ENCODE results near the gene CCDC138.

Gene CCDC138

GRCh38 chr2:108829578-108830310 lies 43.2 kb downstream of the CCDC138 start:
- no peak for DNase-seq

GRCh38 chr2:108833219-108833618 lies 46.6 kb downstream of the CCDC138 start:
- DNase-seq: no peak

- DNase-seq: no peak
Observed at GRCh38 chr2:108834620-108835019, 48.0 kb downstream of the CCDC138 start.

GRCh38 chr2:108835040-108835439 lies 48.5 kb downstream of the CCDC138 start:
- DNase-seq: no peak

GRCh38 chr2:108837198-108837597 lies 50.6 kb downstream of the CCDC138 start:
- DNase-seq: no peak

DNA sequence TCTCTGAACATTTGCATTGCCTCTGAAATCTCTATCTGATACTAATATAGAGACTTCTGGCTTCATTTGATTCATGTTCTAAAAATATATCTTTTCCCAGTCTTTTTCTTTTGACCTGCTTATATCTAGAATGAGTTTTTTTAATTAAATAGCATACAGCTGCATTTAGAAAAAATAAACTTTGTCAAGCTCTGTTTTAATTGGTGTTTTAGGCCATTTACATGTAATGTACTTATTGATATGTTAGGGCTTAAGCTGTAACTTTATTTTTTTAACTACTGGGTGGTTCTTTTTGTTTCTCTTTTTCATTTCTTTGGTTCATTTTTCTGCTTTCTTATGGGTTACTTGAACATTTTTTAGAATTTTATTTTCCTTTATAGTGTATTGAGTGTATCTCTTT lies 54.9 kb downstream of the CCDC138 start:
- DNase-seq: no peak

GRCh38 chr2:108845923-108846322 lies 59.4 kb downstream of the CCDC138 start:
- DNase-seq: no peak

GRCh38 chr2:108847000-108847399 lies 60.4 kb downstream of the CCDC138 start:
- DNase-seq: no peak

DNA sequence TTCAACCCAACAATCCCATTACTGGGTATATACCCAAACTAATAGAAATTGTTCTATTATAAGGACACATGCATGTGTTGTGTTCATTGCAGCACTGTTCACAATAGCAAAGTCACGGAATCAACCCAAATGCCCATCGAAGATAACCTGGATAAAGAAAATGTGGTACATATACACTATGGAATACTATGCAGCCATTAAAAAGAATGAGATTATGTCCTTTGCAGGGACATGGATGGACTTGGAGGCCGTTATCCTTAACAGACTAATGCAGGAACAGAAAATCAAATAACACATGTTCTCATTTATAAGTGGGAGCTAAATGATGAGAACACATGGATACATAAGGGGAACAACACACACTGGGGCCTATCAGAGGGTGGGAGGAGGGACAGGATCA lies 65.8 kb downstream of the CCDC138 start:
- DNase-seq: no peak

DNA sequence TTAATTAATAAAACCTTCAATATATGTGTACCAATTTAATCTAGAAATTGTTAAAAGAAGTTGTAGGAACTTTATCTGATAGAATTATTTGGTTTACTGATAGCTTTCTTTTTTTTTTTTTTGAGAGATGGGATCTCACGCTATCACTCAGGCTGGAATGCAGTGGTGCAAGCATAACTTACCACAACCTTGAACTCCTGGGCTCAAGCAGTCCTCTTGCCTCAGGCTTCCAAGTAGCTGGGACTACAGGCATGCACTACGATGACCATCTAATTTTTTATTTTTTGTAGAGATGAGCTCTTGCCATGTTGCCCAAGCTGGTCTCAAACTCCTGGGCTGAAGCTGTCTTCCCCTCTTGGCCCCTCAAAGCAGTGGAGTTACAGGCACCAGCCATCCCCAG lies 66.8 kb downstream of the CCDC138 start:
- no peak for DNase-seq

DNA sequence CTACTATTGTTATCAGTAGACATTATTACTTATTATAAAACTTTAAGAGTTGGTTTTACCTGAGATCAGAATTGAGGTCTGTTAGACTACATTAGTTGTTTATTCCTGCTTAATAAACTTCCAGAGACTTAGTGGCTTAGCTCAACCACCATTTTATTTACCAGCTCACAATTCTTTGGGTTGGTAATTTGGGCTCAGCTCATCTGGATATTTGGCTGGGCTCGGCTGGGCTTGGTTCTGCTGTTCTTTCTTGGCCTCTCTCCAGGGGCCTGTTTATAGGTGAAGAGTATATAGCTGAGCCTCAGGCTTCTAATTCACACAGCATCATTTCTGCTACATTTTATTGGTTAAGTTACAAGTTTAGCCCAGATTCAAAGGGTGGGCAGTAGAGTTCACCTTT lies 67.9 kb downstream of the CCDC138 start:
- no peak for DNase-seq

GRCh38 chr2:108855194-108855593 lies 68.6 kb downstream of the CCDC138 start:
- no peak for DNase-seq

DNA sequence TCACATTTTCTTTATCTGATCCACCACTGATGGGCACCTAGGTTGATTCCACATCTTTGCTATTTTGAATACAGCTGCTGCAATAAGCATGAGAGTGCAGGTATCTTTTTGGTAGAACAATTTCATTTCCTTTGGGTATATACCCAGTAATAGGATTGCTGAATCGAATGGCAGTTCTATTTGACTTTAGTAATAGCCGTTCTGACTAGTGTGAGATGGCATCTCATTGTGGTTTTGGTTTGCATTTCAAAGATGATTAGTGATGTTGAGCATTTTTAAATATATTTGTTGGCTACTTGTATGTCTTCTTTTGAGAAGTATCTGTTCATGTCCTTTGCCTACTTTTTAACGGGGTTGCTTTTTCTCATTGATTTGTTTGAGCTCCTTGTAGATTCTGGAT lies 72.3 kb downstream of the CCDC138 start:
- DNase-seq: no peak

DNA sequence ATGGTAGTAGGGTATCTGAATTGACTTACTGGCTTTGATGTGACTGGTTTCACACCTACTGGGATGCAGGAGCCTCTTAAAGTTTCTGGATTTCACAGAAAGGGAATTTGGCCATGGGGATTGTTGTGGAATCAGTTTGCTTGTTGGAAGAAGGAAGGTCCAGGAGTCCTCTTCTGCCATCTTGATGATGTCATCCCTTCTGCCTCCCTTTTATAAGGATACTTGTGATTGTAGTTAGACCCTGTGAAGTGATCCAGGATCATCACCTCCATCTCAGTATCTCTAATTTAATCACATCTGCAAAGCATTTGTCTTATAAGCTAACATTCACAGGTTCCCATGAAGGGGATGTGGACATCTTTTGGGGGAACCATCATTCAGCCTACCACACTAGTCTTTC lies 79.5 kb downstream of the CCDC138 start:
- DNase-seq: no peak

GRCh38 chr2:108868911-108869310 lies 82.3 kb downstream of the CCDC138 start:
- no peak for DNase-seq

GRCh38 chr2:108869542-108869941 lies 83.0 kb downstream of the CCDC138 start:
- no peak for DNase-seq

DNA sequence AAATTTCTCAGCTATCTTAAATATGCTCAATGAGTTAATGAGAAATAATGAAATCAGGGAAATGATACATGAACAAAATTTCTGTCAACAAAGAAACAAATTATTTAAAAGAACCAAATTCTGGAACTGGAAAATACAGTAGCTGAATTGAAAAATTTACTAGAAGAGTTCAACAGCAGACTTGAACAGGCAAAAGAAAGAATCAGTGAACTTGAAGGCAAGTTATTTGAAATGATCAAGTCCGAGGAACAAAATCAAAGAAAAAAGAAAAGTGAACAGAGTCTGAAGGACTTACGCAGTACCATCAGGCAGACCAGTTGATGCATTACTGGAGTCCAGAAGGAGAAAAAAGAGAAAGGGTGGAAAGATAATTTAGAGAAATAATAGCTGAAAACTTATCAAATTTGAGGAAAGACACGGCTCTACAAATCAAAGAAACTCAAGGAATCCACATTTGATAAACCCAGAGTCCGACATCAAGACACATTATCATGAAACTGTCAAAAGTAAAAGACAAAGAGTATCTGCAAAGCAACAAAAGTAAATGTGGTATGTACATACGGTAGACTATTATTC lies 83.6 kb downstream of the CCDC138 start:
- no peak for DNase-seq

GRCh38 chr2:108877506-108877905 lies 90.9 kb downstream of the CCDC138 start:
- no peak for DNase-seq

GRCh38 chr2:108878276-108878675 lies 91.7 kb downstream of the CCDC138 start:
- DNase-seq: no peak

DNA sequence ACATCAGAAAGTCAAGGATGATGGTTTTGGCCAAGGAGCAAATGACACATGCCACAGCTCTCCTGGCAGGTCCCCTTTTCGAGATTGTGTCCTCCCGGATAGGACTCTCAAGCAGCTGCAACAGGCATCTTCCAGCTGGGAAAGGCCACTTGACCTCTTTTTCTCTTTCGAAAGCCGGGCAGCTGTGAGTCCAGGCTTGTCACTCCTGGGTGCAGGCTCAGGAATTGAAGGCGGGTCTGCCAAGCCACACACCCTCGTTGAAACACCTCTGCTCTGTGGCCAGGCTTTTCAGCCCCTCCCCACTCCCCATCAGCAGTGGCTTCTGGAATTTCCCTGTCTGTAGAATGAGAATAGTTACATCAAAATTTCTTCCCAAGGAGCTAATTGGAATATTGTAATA lies 98.0 kb downstream of the CCDC138 start:
- no peak for DNase-seq

GRCh38 chr2:108889907-108890306 lies 103.3 kb downstream of the CCDC138 start:
- DNase-seq: no peak

DNA sequence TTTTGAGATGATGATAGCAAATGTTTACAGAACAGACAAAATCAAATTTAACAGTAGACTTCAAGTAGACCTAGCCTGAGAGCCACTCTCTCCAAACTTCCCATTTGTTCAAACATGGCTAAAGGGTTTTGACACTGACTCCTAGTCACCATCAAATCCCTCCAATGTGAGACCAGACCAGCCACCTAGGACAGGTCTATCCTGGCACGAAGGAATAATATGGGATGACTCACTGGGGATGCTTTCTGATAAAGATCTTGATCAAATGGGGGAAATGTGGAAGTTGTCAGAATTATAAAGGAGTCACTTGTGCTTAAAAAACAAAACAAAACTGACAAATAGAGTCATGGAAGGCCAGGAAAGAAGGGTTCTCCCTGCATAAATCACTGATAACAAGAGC lies 106.7 kb downstream of the CCDC138 start:
- no peak for DNase-seq

GRCh38 chr2:108894766-108895165 lies 108.2 kb downstream of the CCDC138 start:
- no peak for DNase-seq

- DNase-seq: no peak
Observed at GRCh38 chr2:108895188-108895587, 108.6 kb downstream of the CCDC138 start.

DNA sequence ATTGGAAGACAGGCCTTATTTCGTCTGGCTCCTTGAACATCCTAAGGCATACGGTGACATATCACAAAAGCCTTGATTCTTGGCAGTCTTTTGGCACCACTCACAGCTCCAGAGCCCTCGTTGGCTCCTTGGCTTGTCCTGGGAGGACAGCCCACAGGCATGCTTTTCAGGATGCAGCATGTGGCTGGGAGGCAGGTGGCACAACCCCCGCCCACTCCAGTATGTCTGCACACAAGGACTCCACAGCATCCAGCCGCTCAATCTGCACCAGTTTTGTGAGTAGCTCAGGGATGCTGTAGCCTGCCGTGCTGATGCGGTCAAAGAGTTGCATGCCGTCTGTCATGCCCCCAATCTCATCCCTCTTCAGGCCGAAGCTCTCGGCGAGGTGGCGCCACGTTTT lies 110.2 kb downstream of the CCDC138 start:
- no peak for DNase-seq

All from activated effector memory CD4-positive, alpha-beta T cell treated with anti-CD3 and anti-CD28 coated beads, Interleukin-2, amount 50 U/mL, for 16 hours (primary cell).